Central memory CD8-positive, alpha-beta T cell (primary cell): ENCODE measurements around the gene RTN4.

Experiments used
- ATAC-seq: fragments of 150-1000 bp; cut with Tn5 transposase; replicated peaks from 2 replicates; pipeline ENCODE4 v1.10.0; 2022; ENCODE audit warnings: mild to moderate bottlenecking, moderate FRiP score, moderate number of reproducible peaks; ENCODE audit not compliant: poor library complexity, severe bottlenecking; ENCODE audit errors: extremely low read depth
- DNase-seq, 2 donors: peaks; one replicate each; pipeline ENCODE4 v3.0.0; 2021; ENCODE audit warnings: low spot score in 2 of 2
- H3K27ac Mint-ChIP-seq: one replicate; pipeline ENCODE4 v1.8.0; 2022; ENCODE audit warnings: low read depth, mild to moderate bottlenecking, moderate library complexity, mixed read lengths
- H3K27me3 Mint-ChIP-seq: one replicate; pipeline ENCODE4 v1.8.0; 2022; ENCODE audit warnings: mixed read lengths
- H3K36me3 Mint-ChIP-seq: one replicate; pipeline ENCODE4 v1.8.0; 2022; ENCODE audit warnings: mild to moderate bottlenecking, moderate library complexity, mixed read lengths; ENCODE audit not compliant: insufficient read depth
- H3K4me1 Mint-ChIP-seq: one replicate; pipeline ENCODE4 v1.8.0; 2022; ENCODE audit warnings: mixed read lengths
- H3K4me3 Mint-ChIP-seq: one replicate; pipeline ENCODE4 v1.8.0; 2022; ENCODE audit warnings: mild to moderate bottlenecking, moderate library complexity, mixed read lengths
- H3K9me3 Mint-ChIP-seq: one replicate; pipeline ENCODE4 v1.8.0; 2022; ENCODE audit warnings: mixed read lengths

The RTN4 gene

GRCh38 chr2:54927085-54927750 lies 123.0 kb downstream of the RTN4 start:
- no peak overlapping the region for H3K4me3 Mint-ChIP-seq
- H3K4me1 Mint-ChIP-seq, result no peaks in the 10 kb centered on the region
- no peak overlapping the region for H3K27ac Mint-ChIP-seq
- H3K9me3 Mint-ChIP-seq, result peaks cover 5% of the 10 kb centered on the region
- ATAC-seq (no peak), DNase-seq (no peak)
- H3K27me3 Mint-ChIP-seq, result no peaks in the 10 kb centered on the region
- peaks cover under 1% of the 10 kb centered on the region for H3K36me3 Mint-ChIP-seq

GRCh38 chr2:54925022-54925421 lies 125.2 kb downstream of the RTN4 start:
- ATAC-seq (no peak), DNase-seq (no peak)
- Mint-ChIP-seq H3K27me3 (no peaks in the 10 kb centered on the region), H3K4me1 (no peaks in the 10 kb centered on the region), H3K36me3 (no peaks in the 10 kb centered on the region), H3K4me3 (no peak overlapping the region), H3K27ac (no peak overlapping the region), H3K9me3 (peaks cover 5% of the 10 kb centered on the region)

GRCh38 chr2:54924121-54924520 lies 126.1 kb downstream of the RTN4 start:
- ATAC-seq, result no peak
- Mint-ChIP-seq H3K4me1 (no peaks in the 10 kb centered on the region), H3K9me3 (peaks cover 5% of the 10 kb centered on the region), H3K36me3 (no peaks in the 10 kb centered on the region), H3K27ac (no peak overlapping the region), H3K27me3 (no peaks in the 10 kb centered on the region), H3K4me3 (no peak overlapping the region)
- DNase-seq, result no peak
